Natural killer cell treated with Interleukin-12 subunit alpha and Interleukin-12 subunit beta and Interleukin-15 and Interleukin-18, amount 100 ng/mL, for 72 hours (primary cell): ENCODE data around the gene DOK7. TPM values are rescaled to one million over a fixed set of nuclear protein-coding genes. Genes with fewer than 3 reads are reported as not detected.
A peak's percentile ranks its signal among the peaks of the same experiment; 100 is the strongest.

Experiments used
- ATAC-seq, 2 donors: fragments of 150-1000 bp; cut with Tn5 transposase in 1 of 2; sonication (Bioruptor Pico), chemical (Tn5 transposase) in 1 of 2; 2 replicates each; pipeline ENCODE4 v1.10.0; 2021
- DNase-seq: peaks from one replicate; pipeline ENCODE4 v3.0.0; 2022; ENCODE audit warnings: low spot score
- H3K27ac Mint-ChIP-seq, 2 donors: 1 replicate in 1 of 2; 2 replicates in 1 of 2; pipeline ENCODE4 v1.8.0; 2022; ENCODE audit warnings: mixed read lengths in 2 of 2, mild to moderate bottlenecking in 1 of 2, moderate library complexity in 1 of 2
- H3K27me3 Mint-ChIP-seq, 2 donors: 1 replicate in 1 of 2; 2 replicates in 1 of 2; pipeline ENCODE4 v1.8.0; 2022; ENCODE audit warnings: mixed read lengths in 2 of 2
- H3K36me3 Mint-ChIP-seq: one replicate; pipeline ENCODE4 v1.8.0; 2022; ENCODE audit warnings: mixed read lengths
- H3K4me1 Mint-ChIP-seq, 2 donors: 1 replicate in 1 of 2; 2 replicates in 1 of 2; pipeline ENCODE4 v1.8.0; 2022; ENCODE audit warnings: low read depth in 2 of 2, mixed read lengths in 2 of 2, mild to moderate bottlenecking in 1 of 2
- H3K4me3 Mint-ChIP-seq: one replicate; pipeline ENCODE4 v1.8.0; 2022; ENCODE audit warnings: mixed read lengths
- H3K9me3 Mint-ChIP-seq: 2 replicates; pipeline ENCODE4 v1.8.0; 2022; ENCODE audit warnings: mixed read lengths
- total RNA-seq, 2 donors: library from RNA; stranded (reverse); gene quantifications; one replicate each; pipeline ENCODE4 v1.2.3, GENCODE V29; 2022

Gene DOK7
- total RNA-seq, 2 donors from 2014 or later = 0.17 TPM; not detected in 1

DNA sequence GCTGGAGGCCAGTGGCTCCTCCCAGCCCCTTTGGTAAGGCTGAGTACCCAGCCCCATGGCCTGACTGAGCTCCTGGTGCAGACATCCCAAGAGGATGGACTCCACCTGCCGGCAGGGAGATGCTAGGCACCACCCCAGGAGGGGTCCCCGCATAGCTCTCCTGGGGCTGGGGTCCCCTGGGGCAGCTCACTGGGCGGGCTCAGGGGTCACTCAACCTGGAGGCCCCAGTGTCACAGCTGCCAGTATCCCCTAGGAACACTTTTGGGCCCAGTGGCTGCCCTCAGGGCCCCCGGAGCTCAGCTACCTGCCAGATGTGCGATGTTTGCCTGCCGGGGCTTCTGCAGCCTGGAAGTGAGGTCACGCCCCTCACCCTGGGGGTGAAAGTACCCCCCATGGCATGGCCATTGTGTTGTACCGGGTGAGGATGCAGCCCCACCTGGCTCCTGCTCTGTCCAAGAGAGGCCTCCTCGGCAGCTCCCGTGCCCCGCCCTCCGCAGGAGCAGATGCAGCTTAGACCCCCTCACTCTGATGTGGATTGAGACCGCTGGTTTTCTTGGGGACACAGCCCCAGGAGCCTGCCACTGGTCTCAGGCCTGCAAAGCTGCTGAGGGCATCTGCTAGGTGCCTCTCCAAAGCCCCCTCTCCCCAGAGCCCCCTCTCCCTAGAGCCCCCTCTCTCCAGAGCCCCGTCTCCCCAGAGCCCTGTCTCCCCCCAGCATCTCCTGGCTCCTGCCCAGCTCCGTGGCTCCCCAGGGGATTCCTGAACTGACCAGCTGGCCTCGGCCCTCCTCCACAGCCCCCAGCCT is 28.0 kb upstream of the DOK7 start:
- no peak for ATAC-seq
- no peak overlapping the region for H3K4me3 Mint-ChIP-seq
- no peak overlapping the region for H3K27ac Mint-ChIP-seq

DNA sequence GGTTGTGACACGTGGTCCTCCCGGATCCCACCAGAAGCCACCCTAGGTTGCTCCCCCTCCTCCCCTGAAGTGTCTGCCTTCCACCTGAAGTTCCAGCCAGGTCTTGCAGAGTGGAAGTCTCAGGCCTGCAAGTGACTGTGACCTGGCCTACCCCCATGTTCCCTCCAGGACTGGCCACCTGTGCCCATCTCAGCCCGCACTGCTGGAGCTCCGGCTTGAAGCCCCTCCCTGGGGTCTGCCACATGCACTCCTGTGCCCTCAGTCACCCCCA is 27.5 kb upstream of the DOK7 start:
- DNase-seq (no peak), ATAC-seq (no peak)
- H3K27ac Mint-ChIP-seq = no peak overlapping the region
- no peaks in the 10 kb centered on the region for H3K9me3 Mint-ChIP-seq
- H3K4me3 Mint-ChIP-seq = no peak overlapping the region
- no peaks in the 10 kb centered on the region for H3K36me3 Mint-ChIP-seq
- peaks cover 0 to 3% of the 10 kb centered on the region in 2 donors for H3K4me1 Mint-ChIP-seq
- H3K27me3 Mint-ChIP-seq = no peaks in the 10 kb centered on the region

More for the DNA sequence above, 28.0 kb upstream of the DOK7 start:
- H3K36me3 Mint-ChIP-seq = no peaks in the 10 kb centered on the region
- no peak for DNase-seq
- H3K27me3 Mint-ChIP-seq = no peaks in the 10 kb centered on the region
- H3K9me3 Mint-ChIP-seq = no peaks in the 10 kb centered on the region
- H3K4me1 Mint-ChIP-seq = peaks cover 0 to 3% of the 10 kb centered on the region in 2 donors

DNA sequence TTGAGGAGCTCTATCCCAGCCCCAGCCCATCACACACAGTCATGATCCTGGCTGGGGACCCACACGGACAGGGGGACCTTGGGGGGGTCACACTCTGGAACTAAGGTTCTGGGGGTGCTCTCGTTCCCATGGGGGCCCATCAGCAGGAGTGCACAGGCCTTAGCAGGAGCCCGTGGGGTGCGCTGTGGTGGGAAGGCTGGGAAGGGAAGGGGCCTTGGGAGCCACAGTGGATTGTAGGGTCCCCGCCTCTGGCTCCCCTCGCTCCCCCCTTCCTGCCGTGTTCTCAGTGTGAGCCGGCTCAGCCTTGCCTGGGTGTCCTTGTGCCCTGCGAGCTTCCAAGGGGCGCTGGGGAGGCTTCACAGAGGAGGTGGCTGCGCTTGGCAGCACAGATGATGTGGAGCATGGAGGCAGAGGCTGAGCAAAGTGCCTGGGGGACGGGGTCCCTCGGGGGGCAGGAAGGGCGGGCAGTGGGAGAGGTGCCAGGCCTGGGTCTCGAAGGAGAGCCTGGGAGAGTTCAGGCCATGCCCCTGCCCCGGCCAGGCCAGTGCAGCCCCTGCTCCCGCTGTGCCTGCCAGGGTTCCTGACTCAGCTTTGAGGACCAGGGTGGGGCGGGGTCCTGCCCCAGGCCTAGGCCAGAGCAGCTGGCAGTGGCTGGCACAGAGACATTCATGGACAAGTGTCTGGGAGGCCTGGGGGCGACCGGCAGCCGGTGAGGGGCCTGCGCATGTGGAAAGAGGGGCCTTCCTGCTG is 26.9 kb upstream of the DOK7 start:
- Mint-ChIP-seq H3K4me1 (peaks cover 0 to 3% of the 10 kb centered on the region in 2 donors), H3K9me3 (no peaks in the 10 kb centered on the region), H3K27ac (no peak overlapping the region), H3K27me3 (no peaks in the 10 kb centered on the region), H3K36me3 (no peaks in the 10 kb centered on the region), H3K4me3 (no peak overlapping the region)
- ATAC-seq = no peak
- DNase-seq = no peak

DNA sequence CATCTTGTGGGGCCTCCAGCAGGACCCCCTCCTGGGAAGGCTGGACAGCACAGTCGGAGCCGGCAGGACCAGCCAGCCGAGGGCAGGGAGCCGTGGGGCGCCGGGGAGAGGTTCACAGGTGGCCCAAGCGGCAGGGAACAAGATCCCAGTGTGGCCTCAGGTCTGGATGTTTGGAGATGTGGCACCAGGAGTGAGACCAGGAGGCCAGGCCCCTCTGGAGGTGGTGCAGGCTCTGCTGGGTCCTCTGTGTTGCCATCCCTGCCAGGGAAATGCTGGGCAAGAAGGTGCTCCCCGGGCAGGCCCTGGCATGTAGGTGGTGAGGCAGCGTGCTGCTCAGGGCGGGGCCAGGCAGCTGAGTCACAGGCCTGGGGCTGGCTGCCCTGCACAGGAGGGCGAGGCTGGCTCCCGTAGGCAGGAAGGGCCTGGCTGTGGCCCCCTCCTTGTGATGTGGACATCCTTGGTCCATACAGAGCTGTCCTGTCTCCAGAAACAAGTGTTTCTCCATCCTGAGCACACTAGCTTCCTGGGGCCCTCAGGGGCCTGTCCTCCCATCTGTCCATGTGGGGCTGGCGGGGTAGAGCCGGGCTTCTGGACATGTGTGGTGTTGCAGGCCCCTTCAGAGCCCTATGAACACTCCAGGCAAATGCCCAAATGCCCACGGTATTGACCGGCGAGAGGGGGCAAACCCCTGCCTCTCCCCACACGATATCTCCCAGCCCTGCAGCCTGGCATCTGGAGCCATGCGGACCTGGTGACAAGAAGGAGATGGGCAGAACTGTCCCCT is 26.1 kb upstream of the DOK7 start:
- Mint-ChIP-seq H3K36me3 (no peaks in the 10 kb centered on the region), H3K9me3 (no peaks in the 10 kb centered on the region), H3K27ac (no peak overlapping the region), H3K4me3 (no peak overlapping the region), H3K4me1 (peaks cover 0 to 3% of the 10 kb centered on the region in 2 donors), H3K27me3 (no peaks in the 10 kb centered on the region)
- DNase-seq (no peak), ATAC-seq (peak in 1 of 2 donors; percentile 25)

DNA sequence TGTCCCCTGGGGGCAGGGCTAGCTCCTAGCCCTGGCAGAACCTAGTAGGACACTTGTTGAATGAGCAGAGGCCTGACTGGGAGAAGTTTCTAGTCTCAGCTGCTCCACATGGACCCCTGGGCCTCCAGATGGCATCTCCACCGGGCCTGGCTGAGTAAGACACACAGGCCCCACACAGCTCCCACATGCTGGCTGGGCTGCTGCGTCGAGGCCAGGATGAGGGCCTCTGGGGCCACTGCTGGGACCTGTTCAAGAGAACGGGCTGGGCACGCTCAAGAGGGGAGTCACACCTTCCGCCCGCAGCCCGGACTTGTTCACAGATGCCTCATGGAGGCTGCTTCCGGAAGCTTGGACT is 25.5 kb upstream of the DOK7 start:
- H3K4me1 Mint-ChIP-seq = peaks cover 0 to 3% of the 10 kb centered on the region in 2 donors
- no peaks in the 10 kb centered on the region for H3K36me3 Mint-ChIP-seq
- H3K4me3 Mint-ChIP-seq = no peak overlapping the region
- H3K9me3 Mint-ChIP-seq = no peaks in the 10 kb centered on the region
- ATAC-seq (no peak), DNase-seq (no peak)
- H3K27me3 Mint-ChIP-seq = no peaks in the 10 kb centered on the region
- no peak overlapping the region for H3K27ac Mint-ChIP-seq

DNA sequence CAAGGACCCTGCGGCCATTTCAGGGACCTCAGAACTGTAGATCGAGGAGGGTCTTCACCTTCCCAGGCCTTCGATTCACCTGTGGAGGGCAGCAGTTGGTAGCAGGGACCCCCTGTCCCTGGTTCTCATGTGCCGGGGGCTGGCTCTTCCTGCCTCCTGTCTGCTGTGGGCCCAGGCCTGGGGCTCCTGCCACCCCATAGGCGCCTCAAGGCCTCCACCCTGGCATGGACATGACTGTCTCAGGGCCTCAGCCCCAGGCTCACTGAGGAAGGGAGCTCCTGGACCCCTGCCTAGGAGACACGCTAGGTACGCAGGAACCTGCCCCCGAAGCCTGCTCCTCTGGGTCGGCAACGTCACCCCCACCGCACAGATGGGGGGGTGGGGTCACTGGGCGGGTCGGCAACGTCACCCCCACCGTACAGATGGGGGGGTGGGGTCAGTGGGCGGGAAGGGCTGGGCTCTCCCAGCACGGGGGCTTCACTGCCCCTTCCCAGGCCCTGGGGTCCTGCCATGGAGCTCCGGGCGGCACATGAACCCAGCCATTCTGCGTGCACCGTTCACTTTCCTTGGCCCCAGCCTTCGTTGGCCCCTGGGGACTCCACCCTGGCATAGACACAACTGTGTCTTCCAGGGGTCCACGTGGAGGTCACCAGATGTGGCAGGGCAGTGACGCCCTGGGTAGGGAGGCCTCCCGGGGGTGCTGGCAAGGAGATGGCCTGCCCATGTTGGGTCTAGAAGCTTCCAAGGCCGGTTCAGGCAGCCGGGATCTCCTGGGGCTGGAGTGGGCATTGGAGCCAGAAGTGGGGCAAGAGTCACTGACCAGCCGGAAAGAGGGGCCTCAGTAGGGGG is 24.9 kb upstream of the DOK7 start:
- Mint-ChIP-seq H3K4me3 (no peak overlapping the region), H3K9me3 (no peaks in the 10 kb centered on the region), H3K36me3 (no peaks in the 10 kb centered on the region), H3K27ac (no peak overlapping the region), H3K27me3 (no peaks in the 10 kb centered on the region), H3K4me1 (peaks cover 0 to 3% of the 10 kb centered on the region in 2 donors)
- DNase-seq = no peak
- no peak for ATAC-seq

DNA sequence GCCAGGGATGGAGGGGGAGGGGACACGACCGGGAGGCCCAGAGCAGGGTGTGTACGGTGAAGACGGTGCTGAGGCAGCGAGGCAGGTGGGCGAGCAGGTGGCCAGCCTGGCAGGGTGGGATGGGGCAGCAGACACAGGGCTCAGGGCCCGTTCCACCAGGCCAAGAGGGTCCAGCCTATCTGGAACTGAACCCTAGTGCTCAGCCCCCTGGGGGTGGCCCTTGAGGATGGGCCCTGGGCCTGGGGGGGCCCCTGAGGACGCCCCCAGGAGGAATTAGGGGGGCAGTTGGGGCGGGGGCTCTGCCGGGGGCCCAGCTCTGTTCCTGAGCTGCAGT is 24.3 kb upstream of the DOK7 start:
- H3K36me3 Mint-ChIP-seq = no peaks in the 10 kb centered on the region
- ATAC-seq = no peak
- no peak overlapping the region for H3K4me3 Mint-ChIP-seq
- no peaks in the 10 kb centered on the region for H3K9me3 Mint-ChIP-seq
- H3K27ac Mint-ChIP-seq = no peak overlapping the region
- no peaks in the 10 kb centered on the region for H3K27me3 Mint-ChIP-seq
- DNase-seq = no peak
- H3K4me1 Mint-ChIP-seq = no peaks in the 10 kb centered on the region

DNA sequence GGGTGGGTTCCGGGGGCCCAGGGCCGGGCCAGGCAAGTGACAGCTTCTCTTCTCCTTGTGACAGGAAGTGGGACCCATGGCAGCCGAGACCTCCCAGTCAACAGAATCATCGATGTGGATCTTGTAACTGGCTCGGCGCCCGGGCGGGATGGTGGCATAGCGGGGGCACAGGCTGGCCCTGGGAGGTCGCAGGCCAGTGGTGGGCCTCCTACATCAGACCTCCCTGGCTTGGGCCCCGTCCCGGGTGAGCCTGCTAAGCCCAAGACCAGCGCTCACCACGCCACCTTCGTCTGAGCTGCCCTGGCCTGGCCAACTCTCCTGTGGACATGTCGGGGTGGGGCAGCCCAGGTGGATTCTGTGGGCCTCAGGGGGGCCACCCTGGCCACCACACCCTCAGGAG is 23.7 kb upstream of the DOK7 start:
- Mint-ChIP-seq H3K27me3 (no peaks in the 10 kb centered on the region), H3K27ac (no peak overlapping the region), H3K4me3 (no peak overlapping the region), H3K9me3 (no peaks in the 10 kb centered on the region), H3K4me1 (no peaks in the 10 kb centered on the region), H3K36me3 (no peaks in the 10 kb centered on the region)
- ATAC-seq = no peak
- no peak for DNase-seq

DNA sequence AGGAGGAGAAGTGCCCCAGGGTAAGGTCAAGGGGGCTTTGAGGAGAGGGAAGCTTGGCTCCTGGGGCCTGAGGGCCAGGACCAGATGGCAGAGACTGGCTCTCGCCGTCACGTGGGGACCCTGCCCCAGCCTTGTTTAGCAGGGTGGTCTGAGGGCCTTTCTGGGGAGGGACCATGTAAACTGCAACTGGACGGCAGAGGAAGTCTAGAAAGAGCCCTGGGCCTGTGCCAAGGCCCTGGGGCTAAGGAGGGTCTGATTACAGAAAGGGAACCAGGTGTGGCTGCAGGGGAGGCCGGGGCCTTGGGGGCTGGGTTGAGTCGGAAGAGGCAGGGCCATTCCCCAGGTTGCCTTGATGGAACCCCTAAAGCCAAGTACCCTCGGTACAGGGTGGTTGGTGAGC is 23.1 kb upstream of the DOK7 start:
- DNase-seq (peak; percentile 55), ATAC-seq (no peak)
- no peaks in the 10 kb centered on the region for H3K27me3 Mint-ChIP-seq
- H3K36me3 Mint-ChIP-seq = no peaks in the 10 kb centered on the region
- H3K9me3 Mint-ChIP-seq = no peaks in the 10 kb centered on the region
- no peaks in the 10 kb centered on the region for H3K4me1 Mint-ChIP-seq
- H3K27ac Mint-ChIP-seq = no peak overlapping the region
- no peak overlapping the region for H3K4me3 Mint-ChIP-seq

DNA sequence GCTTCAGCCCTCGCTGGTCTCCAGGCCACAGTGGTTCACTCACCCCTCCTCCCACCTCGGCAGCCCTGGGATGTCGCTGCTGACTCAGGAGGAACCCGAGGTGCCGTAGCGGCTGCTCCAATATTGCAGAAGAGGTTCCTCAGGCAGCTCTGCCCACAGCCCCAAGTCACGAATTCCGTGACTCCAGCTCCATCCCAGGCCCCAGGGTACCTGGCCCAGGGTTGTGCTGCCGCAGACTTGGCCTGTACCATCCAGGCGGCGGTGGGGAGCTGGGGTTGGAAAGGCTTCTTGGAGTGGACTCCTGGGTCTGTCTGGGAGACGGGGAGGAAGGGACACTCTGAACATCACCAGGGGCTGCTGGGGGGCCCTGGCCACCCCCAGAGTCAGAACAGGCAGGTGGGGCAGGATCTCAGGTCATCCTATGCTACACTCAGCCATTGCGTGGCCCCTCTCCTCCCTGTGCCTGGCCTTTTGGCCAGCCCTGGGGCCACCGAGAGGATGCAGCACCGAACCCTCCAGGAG is 22.1 kb upstream of the DOK7 start:
- Mint-ChIP-seq H3K27me3 (no peaks in the 10 kb centered on the region), H3K27ac (no peak overlapping the region), H3K4me1 (no peaks in the 10 kb centered on the region), H3K4me3 (no peak overlapping the region), H3K36me3 (no peaks in the 10 kb centered on the region), H3K9me3 (no peaks in the 10 kb centered on the region)
- peak; percentile 60 for DNase-seq
- no peak for ATAC-seq

DNA sequence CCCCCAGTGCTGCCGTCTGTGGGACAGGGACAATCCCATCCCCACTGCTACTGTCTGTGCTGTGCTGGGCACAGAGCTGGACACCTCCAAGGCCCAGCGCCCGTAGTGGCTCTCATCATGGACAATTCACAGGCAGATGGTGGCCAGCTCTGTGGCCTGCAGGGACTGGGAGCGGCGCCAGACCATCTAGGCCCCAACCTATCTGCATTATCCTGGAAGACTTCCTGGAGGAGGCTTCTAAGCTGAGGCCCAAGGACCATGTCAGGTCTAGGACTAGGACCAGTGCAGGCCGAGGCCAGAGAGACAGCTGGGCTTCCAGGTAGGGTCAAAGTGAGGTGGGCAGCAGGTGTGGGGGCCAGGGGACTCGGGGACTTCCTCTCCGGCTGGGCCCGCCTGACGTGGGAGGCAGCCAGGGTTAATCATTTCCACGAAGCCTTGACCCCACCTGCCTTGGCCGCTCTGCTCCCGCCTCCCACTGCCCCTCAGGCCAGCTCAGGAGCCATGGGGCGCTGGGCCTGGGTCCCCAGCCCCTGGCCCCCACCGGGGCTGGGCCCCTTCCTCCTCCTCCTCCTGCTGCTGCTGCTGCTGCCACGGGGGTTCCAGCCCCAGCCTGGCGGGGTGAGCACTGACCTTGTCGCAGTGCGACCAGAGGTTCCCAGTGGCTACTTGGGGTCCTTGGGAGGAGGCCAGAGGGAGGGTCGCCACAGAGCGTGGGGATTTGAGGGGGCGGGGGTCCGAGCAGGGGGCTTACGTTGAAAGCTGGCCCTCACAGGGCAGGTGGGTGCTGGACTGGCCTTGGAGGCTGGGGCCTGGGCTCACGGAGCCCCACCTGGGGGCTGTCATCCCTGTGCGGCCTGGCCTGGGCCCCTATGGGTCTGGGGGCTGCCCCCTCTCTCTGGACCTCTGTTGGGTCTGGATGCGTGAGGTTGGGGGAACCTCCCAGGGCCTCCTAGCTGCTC is 21.3 kb upstream of the DOK7 start, which contains the start of gene HGFAC:
TSS of gene HGFAC (plus strand) at position 468 of the 959 bp plus-strand sequence. CDS start at position 502, 34 bp downstream.
- Mint-ChIP-seq H3K27me3 (no peaks in the 10 kb centered on the region), H3K36me3 (no peaks in the 10 kb centered on the region), H3K4me1 (no peaks in the 10 kb centered on the region), H3K4me3 (no peak within 1 kb of the TSS), H3K27ac (no peak within 1 kb of the TSS), H3K9me3 (no peaks in the 10 kb centered on the region)
- DNase-seq (peak; percentile 57), ATAC-seq (no peak)

DNA sequence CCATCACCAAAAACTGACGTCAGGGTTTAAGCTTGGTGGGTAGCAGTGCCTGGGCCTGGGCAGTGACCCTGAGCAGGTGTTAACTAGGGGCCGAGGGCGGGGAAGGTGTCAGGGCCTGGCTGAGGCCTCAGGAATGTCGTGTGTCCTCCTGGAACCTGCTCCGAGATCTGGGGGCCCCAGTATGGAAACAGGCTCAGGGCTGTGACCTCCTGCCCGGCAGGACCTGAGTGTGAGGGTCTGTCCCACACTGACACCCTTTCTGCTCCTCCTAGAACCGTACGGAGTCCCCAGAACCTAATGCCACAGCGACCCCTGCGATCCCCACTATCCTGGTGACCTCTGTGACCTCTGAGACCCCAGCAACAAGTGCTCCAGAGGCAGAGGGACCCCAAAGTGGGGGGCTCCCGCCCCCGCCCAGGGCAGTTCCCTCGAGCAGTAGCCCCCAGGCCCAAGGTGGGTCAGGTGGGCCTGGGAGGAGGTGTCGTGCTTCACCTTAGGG is 20.6 kb upstream of the DOK7 start:
- DNase-seq (no peak), ATAC-seq (no peak)
- no peak overlapping the region for H3K4me3 Mint-ChIP-seq
- H3K36me3 Mint-ChIP-seq = no peaks in the 10 kb centered on the region
- H3K9me3 Mint-ChIP-seq = no peaks in the 10 kb centered on the region
- H3K27ac Mint-ChIP-seq = no peak overlapping the region
- no peaks in the 10 kb centered on the region for H3K27me3 Mint-ChIP-seq
- no peaks in the 10 kb centered on the region for H3K4me1 Mint-ChIP-seq
